GM06990 (cell line): Measurements from ENCODE around the gene XIAP.

Experiments
- DNase-seq: peaks from one replicate; pipeline ENCODE4 v3.0.0-alpha.2; 2011; ENCODE audit not compliant: insufficient read length; ENCODE audit errors: extremely low read depth
- H3K27me3 ChIP-seq: replicated peaks from 2 replicates; pipeline ENCODE4 v1.6.0; 2011; ENCODE audit warnings: low read length; ENCODE audit not compliant: control insufficient read depth, insufficient read depth
- H3K36me3 ChIP-seq: 2 replicates; pipeline ENCODE4 v1.5.1; 2011; ENCODE audit warnings: low read length; ENCODE audit not compliant: control insufficient read depth, insufficient read depth
- H3K4me3 ChIP-seq: replicated peaks from 2 replicates; pipeline ENCODE4 v1.5.1; 2011; ENCODE audit warnings: low read depth, mild to moderate bottlenecking, control low read depth, low read length
- TF ChIP-seq, protein P1 (sequence below): IDR thresholded peaks from 2 replicates; pipeline ENCODE4 v1.5.1; 2011; ENCODE audit warnings: low read length, control low read depth, mild to moderate bottlenecking, inconsistent platforms; ENCODE audit not compliant: insufficient read depth, poor library complexity, severe bottlenecking

Gene XIAP

DNA sequence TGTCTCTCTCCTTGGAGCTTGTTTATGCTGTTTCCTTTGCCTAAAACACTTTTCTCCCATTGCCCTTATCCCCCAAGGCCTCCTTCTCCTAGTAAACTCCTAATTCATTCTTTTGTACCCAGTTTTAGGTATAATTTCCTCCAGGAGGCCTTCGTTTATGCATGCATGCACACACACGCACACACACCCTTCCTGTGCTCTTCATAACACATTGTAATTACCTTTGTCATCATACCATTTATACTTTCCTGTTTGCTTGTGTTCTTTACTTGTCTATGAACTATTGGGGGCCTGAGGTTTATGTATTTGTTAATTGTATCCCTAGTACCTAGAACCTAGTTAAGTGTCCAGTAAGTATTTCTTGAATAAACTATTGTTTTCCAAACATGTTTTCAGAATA is 45.5 kb downstream of the XIAP start:
- no peak for DNase-seq
- TF ChIP-seq, protein P1, sequence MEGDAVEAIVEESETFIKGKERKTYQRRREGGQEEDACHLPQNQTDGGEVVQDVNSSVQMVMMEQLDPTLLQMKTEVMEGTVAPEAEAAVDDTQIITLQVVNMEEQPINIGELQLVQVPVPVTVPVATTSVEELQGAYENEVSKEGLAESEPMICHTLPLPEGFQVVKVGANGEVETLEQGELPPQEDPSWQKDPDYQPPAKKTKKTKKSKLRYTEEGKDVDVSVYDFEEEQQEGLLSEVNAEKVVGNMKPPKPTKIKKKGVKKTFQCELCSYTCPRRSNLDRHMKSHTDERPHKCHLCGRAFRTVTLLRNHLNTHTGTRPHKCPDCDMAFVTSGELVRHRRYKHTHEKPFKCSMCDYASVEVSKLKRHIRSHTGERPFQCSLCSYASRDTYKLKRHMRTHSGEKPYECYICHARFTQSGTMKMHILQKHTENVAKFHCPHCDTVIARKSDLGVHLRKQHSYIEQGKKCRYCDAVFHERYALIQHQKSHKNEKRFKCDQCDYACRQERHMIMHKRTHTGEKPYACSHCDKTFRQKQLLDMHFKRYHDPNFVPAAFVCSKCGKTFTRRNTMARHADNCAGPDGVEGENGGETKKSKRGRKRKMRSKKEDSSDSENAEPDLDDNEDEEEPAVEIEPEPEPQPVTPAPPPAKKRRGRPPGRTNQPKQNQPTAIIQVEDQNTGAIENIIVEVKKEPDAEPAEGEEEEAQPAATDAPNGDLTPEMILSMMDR = no peak
- H3K36me3 ChIP-seq = peaks cover 2% of the 10 kb centered on the region; the same call in 1 of the 2 replicates

DNA sequence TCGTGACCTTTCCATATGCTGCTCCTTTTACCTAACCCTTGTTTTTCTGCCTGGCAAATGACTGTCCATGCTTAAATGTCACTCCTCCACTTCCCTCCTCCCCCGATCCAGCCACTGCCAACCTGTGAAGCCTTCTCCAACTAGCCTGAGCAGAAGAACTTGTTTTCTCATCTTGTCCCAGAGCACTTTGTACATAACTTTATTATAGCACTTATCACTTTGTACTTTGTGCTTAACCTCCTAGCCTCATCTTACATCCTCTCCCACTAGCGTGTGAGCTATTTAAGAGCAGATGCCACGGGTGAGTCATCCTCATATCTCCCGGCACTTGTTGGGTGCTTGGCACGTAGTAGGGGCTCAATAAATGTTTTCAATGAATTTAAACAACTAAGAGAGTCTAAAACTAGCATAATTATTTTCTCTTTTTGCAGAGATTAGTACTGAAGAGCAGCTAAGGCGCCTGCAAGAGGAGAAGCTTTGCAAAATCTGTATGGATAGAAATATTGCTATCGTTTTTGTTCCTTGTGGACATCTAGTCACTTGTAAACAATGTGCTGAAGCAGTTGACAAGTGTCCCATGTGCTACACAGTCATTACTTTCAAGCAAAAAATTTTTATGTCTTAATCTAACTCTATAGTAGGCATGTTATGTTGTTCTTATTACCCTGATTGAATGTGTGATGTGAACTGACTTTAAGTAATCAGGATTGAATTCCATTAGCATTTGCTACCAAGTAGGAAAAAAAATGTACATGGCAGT is 46.9 kb downstream of the XIAP start:
- H3K4me3 ChIP-seq = no peak overlapping the region
- no peaks in the 10 kb centered on the region for H3K36me3 ChIP-seq
- TF ChIP-seq, protein P1 = no peak
- H3K27me3 ChIP-seq = no peaks in the 10 kb centered on the region
- DNase-seq = no peak

More for the DNA sequence above, 45.5 kb downstream of the XIAP start:
- no peak overlapping the region for H3K4me3 ChIP-seq
- no peaks in the 10 kb centered on the region for H3K27me3 ChIP-seq

DNA sequence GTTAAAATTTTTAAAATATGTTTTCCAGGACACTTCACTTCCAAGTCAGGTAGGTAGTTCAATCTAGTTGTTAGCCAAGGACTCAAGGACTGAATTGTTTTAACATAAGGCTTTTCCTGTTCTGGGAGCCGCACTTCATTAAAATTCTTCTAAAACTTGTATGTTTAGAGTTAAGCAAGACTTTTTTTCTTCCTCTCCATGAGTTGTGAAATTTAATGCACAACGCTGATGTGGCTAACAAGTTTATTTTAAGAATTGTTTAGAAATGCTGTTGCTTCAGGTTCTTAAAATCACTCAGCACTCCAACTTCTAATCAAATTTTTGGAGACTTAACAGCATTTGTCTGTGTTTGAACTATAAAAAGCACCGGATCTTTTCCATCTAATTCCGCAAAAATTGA is 49.7 kb downstream of the XIAP start:
- no peaks in the 10 kb centered on the region for H3K36me3 ChIP-seq
- TF ChIP-seq, protein P1 = no peak
- no peaks in the 10 kb centered on the region for H3K27me3 ChIP-seq
- no peak for DNase-seq
- no peak overlapping the region for H3K4me3 ChIP-seq

DNA sequence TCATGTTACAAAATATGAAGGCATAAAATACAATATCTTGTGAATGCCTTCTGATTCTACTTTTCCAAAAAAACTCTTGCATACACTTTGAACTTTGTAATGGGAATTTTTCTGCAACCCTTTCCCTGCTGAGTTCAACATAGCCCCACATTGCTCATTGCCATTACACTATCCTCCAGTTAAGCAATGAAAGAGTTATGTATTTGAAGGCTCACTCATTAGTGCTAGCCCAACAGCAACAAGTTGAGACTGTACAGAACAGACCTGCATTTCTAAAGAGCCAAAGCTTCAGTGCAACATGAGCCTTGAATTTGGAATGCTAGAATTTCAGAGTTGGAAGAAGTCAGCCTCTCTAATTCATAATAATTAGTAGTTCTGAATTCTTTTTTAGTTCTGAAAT is 57.2 kb downstream of the XIAP start:
- TF ChIP-seq, protein P1 = no peak
- H3K36me3 ChIP-seq = no peaks in the 10 kb centered on the region
- H3K27me3 ChIP-seq = no peaks in the 10 kb centered on the region
- no peak for DNase-seq
- H3K4me3 ChIP-seq = no peak overlapping the region

DNA sequence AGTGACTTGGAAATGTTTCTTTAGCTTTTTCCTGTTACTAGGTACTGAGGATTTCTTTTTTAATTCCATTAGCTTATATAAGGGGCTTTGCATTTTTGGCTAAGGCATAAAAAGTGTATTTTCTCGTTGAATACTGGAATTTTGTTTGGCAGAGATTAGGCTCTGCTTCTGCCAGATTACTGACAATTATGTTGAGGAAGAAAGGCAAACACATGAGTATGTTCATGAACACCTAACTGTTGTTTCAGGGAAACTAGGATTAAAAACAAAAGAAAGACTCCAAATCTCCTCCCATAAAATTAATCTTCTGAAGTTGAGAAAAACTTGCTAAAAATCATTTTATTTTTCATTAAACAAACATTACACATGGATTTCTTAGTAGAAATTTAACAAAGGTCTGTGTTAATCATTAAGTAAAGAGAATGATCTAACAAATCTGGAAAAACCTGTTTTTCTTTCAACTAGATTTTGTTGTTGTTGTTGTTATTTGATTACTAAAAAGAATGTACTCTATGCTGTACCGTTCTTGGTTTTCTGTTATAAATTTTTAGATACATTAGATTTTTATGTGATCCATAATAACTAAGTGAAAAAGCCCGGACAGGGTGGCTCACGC is 58.4 kb downstream of the XIAP start:
- TF ChIP-seq, protein P1 = no peak
- DNase-seq = no peak
- H3K4me3 ChIP-seq = no peak overlapping the region
- H3K27me3 ChIP-seq = no peaks in the 10 kb centered on the region
- H3K36me3 ChIP-seq = no peaks in the 10 kb centered on the region
